GM12878 (cell line): ENCODE data around the gene EWSR1. TPM values are rescaled to one million over a fixed set of nuclear protein-coding genes. Genes with fewer than 3 reads are reported as not detected.
A peak's percentile ranks its signal among the peaks of the same experiment; 100 is the strongest.

ENCODE experiments used
- ATAC-seq: fragments of 200-7000 bp; cut with Tn5 transposase; 3 replicates; pipeline ENCODE4 v1.9.1; 2020; ENCODE audit warnings: mild to moderate bottlenecking, moderate library complexity
- BruUV-seq: library from RNA; stranded (reverse); fragments of 400-500 nt; replicated peaks from 2 replicates; lab custom pipeline; 2021; lab: Mats Ljungman, UMichigan
- CTCF ChIA-PET: fragments of 300-600 bp; sonication (Branson Sonifier 250); formaldehyde crosslinking; extraction: SDS; loops from one replicate; lab custom pipeline; 2021; ENCODE audit warnings: inconsistent platforms; lab: Yijun Ruan, JAX
- POLR2A ChIA-PET: fragments of 350-600 bp; formaldehyde crosslinking; extraction: SDS; loops from one replicate; lab custom pipeline; 2021; ENCODE audit warnings: inconsistent platforms; lab: Charles Lee
- RAD21 ChIA-PET: fragments of 300-600 bp; sonication (Branson Sonifier 250); formaldehyde crosslinking; loops from one replicate; lab custom pipeline; 2023; ENCODE audit warnings: antibody characterized with exemption; ENCODE audit not compliant: unreplicated experiment; lab: Charles Lee
- SMC1A ChIA-PET: fragments of 300-600 bp; sonication (Branson Sonifier 250); formaldehyde crosslinking; loops from one replicate; lab custom pipeline; 2023; ENCODE audit not compliant: unreplicated experiment, uncharacterized antibody; lab: Charles Lee
- DNase-seq: peaks from one replicate; pipeline ENCODE4 v3.0.0-alpha.2; 2011; ENCODE audit warnings: low read depth, low spot score
- FAIRE-seq: peaks from 3 replicates; lab custom pipeline; 2011; peaks lifted over from hg19 to GRCh38; lab: Jason Lieb, UNC
- H2AFZ ChIP-seq: 2 replicates; pipeline ENCODE4 v1.6.0; 2011; ENCODE audit warnings: low read depth, low read length, control low read depth; ENCODE audit not compliant: control insufficient read depth
- H3K27ac ChIP-seq: 2 replicates; pipeline ENCODE4 v1.5.1; 2011; ENCODE audit warnings: control low read depth; ENCODE audit not compliant: control insufficient read depth, insufficient read depth
- H3K27me3 ChIP-seq, 2 experiments: replicated peaks in 1 of 2; 2 replicates each; pipeline versions ENCODE4 v1.6.0 to v1.6.1; 2011; ENCODE audit warnings: low read length in 1 of 2; ENCODE audit not compliant: control insufficient read depth in 2 of 2, insufficient read depth in 2 of 2
- H3K36me3 ChIP-seq, 2 experiments: 2 replicates each; pipeline ENCODE4 v1.5.1; 2011; ENCODE audit warnings: low read length in 1 of 2; ENCODE audit not compliant: control insufficient read depth in 2 of 2, insufficient read depth in 2 of 2
- H3K4me1 ChIP-seq: 2 replicates; pipeline ENCODE4 v1.6.1; 2011; ENCODE audit warnings: mild to moderate bottlenecking, low read length, moderate library complexity, mixed read lengths; ENCODE audit not compliant: control insufficient read depth, insufficient read depth
- H3K4me2 ChIP-seq: 2 replicates; pipeline ENCODE4 v1.6.0; 2011; ENCODE audit warnings: control low read depth; ENCODE audit not compliant: control insufficient read depth, insufficient read depth
- H3K4me3 ChIP-seq: fragments of 200-600 bp; sonication (generic); 2 replicates; pipeline ENCODE4 v1.5.1; 2016
- H3K79me2 ChIP-seq: 2 replicates; pipeline ENCODE4 v1.6.0; 2011; ENCODE audit warnings: low read length; ENCODE audit not compliant: control insufficient read depth, insufficient read depth
- H3K9ac ChIP-seq: 2 replicates; pipeline ENCODE4 v1.8.0; 2011; ENCODE audit warnings: low read length, control low read depth, mixed read lengths; ENCODE audit not compliant: control insufficient read depth, insufficient read depth
- H3K9me3 ChIP-seq: replicated peaks from 3 replicates; pipeline ENCODE4 v1.5.1; 2011; ENCODE audit warnings: mild to moderate bottlenecking, low read length; ENCODE audit not compliant: control insufficient read depth, insufficient read depth
- H4K20me1 ChIP-seq: 2 replicates; pipeline ENCODE4 v1.6.0; 2011; ENCODE audit not compliant: control insufficient read depth, insufficient read depth
- BHLHE40 ChIP-seq, 2 experiments: fragments of 450-650 bp in 1 of 2; IDR thresholded peaks; 2 replicates each; pipeline ENCODE4 v1.6.1; 2011 to 2017; ENCODE audit warnings: low read depth in 2 of 2, borderline replicate concordance in 1 of 2, improper control_type of control experiment in 1 of 2, low read length in 1 of 2, mild to moderate bottlenecking in 1 of 2
- ESRRA ChIP-seq: IDR thresholded peaks from 2 replicates; pipeline ENCODE4 v1.6.1; 2012; ENCODE audit warnings: mild to moderate bottlenecking, low read length, improper control_type of control experiment
- HDAC2 ChIP-seq: fragments of 200-600 bp; sonication (generic); IDR thresholded peaks from 2 replicates; pipeline ENCODE4 v1.6.1; 2017
- KAT2A ChIP-seq: conservative IDR thresholded peaks from 2 replicates; pipeline ENCODE4 v1.6.1; 2011; ENCODE audit warnings: low read depth, low read length; ENCODE audit not compliant: control insufficient read depth
- LARP7 ChIP-seq: fragments of 450-650 bp; IDR thresholded peaks from 2 replicates; pipeline ENCODE4 v1.6.1; 2017; ENCODE audit warnings: mild to moderate bottlenecking
- POLR2A ChIP-seq: IDR thresholded peaks from 2 replicates; pipeline ENCODE4 v1.6.1; 2011; ENCODE audit warnings: low read depth, mild to moderate bottlenecking, low read length
- POLR2AphosphoS5 ChIP-seq: IDR thresholded peaks from 2 replicates; pipeline ENCODE4 v1.6.1; 2011; ENCODE audit warnings: mild to moderate bottlenecking, low read length, inconsistent platforms
- RELA ChIP-seq: fragments of 450-650 bp; IDR thresholded peaks from 2 replicates; pipeline ENCODE4 v1.8.0; 2014; ENCODE audit warnings: borderline replicate concordance; ENCODE audit not compliant: partially characterized antibody
- RUNX3 ChIP-seq: IDR thresholded peaks from 2 replicates; pipeline ENCODE4 v1.6.1; 2012; ENCODE audit warnings: low read length, inconsistent platforms
- SREBF1 ChIP-seq: IDR thresholded peaks from 2 replicates; pipeline ENCODE4 v1.6.1; 2012; ENCODE audit warnings: mild to moderate bottlenecking, low read length
- STAT3 ChIP-seq: IDR thresholded peaks from 2 replicates; pipeline ENCODE4 v1.6.1; 2011; ENCODE audit warnings: low read depth, low read length, improper control_type of control experiment
- TBL1XR1 ChIP-seq: IDR thresholded peaks from 2 replicates; pipeline ENCODE4 v1.6.1; 2012; ENCODE audit warnings: low read depth, low read length, improper control_type of control experiment
- TCF3 ChIP-seq: IDR thresholded peaks from 2 replicates; pipeline ENCODE4 v1.6.1; 2012; ENCODE audit warnings: low read depth, mild to moderate bottlenecking, low read length, borderline replicate concordance; ENCODE audit not compliant: insufficient read depth
- ZBED1 ChIP-seq: IDR thresholded peaks from 2 replicates; pipeline ENCODE4 v1.6.1; 2016; ENCODE audit warnings: borderline replicate concordance
- ZNF24 ChIP-seq: fragments of 450-650 bp; IDR thresholded peaks from 2 replicates; pipeline ENCODE4 v1.6.1; 2017; ENCODE audit warnings: antibody characterized with exemption, mild to moderate bottlenecking
- WGBS: methylation state at CpG from one replicate; pipeline ENCODE4 v1.1.6; 2016; ENCODE audit warnings: low lambda C conversion rate; ENCODE audit not compliant: insufficient replicate concordance, insufficient coverage; ENCODE audit errors: missing lambda C conversion rate; 5-methylcytosine and 5-hydroxymethylcytosine counted together
- in situ Hi-C: fragments of 300-500 bp; cut with MboI; formaldehyde crosslinking; loops from 9 replicates; pipeline ENCODE4 v1.14.3; 2018; ENCODE audit warnings: mixed read lengths
- intact Hi-C: fragments of 100-400 bp; cut with micrococcal nuclease; formaldehyde crosslinking; loops from one replicate; pipeline ENCODE4 v1.14.2; 2022; ENCODE audit not compliant: unreplicated experiment
- polyA plus RNA-seq, 11 experiments: library from polyadenylated mRNA; depleted of rRNA in 4 of 11; unstranded in 6 of 11; stranded (reverse) in 5 of 11; fragments of >200 nt; fragmentation: Nextera tagmentation in 4 of 11; fragmentation: Illumina TruSeq in 1 of 11; extraction: Ambion mirVana in 4 of 11; extraction: Trizol in 1 of 11; gene quantifications; 1 replicate in 1 of 11; 2 replicates in 10 of 11; pipeline versions ENCODE4 v1.2.1 to v1.2.3, GENCODE V29; 2011 to 2016; ENCODE audit warnings: inconsistent platforms in 2 of 11, missing spikeins in 2 of 11, low read depth in 1 of 11
- total RNA-seq, 4 experiments: library from RNA; depleted of rRNA in 3 of 4; stranded (reverse); fragments of >200 nt in 3 of 4; fragmentation: Illumina TruSeq in 1 of 4; extraction: Trizol in 1 of 4; gene quantifications; 2 replicates each; pipeline versions ENCODE4 v1.2.1 to v1.2.3, GENCODE V29; 2013 to 2021
- TF ChIP-seq, protein P1 (sequence below): IDR thresholded peaks from 2 replicates; pipeline ENCODE4 v1.6.1; 2012; ENCODE audit warnings: low read depth, low read length, improper control_type of control experiment

Gene EWSR1
- total and polyA plus RNA-seq, 10 of the 15 experiments (the other 5 are each of a cell fraction or from before 2014, with no cell fraction given), result 130 to 480 (median 356) TPM

DNA sequence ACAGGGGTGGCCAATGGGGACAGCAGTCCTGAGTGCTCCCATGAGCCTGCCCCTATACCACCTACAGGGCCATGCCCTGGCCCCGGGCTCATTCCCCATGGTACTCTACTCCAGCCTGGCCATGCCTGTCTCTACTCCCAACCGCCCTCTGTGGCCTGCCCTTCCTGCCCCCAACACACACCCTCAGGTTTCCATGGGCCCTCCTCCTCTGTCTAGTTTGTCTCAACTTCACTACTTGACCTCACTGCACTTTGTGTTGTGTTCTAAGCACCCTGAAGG is 73.7 kb downstream of the EWSR1 start:
- in situ Hi-C loops, result no loop called here
- no peaks in the 10 kb centered on the region for H3K9me3 ChIP-seq
- no peaks in the 10 kb centered on the region for H3K4me1 ChIP-seq
- H3K4me2 ChIP-seq, result no peak overlapping the region
- intact Hi-C loops, result no loop called here
- H4K20me1 ChIP-seq, result no peaks in the 10 kb centered on the region; the same call in 1 of the 2 replicates
- ATAC-seq (no peak), FAIRE-seq (no peak), DNase-seq (no peak)
- 100% methylated on average over 2 of the region's 2 CpGs for WGBS
- no peaks in the 10 kb centered on the region for H3K27me3 ChIP-seq
- TF ChIP-seq ZNF24 (no peak), ZBED1 (no peak), BHLHE40 (IDR thresholded peaks at IDR 0.05; ENCODE audit: borderline replicate concordance in 1 of 2, low read depth in 2 of 2, low read length in 1 of 2) (no peak), TCF3 (no peak), POLR2A (peak; percentile 25; the same call in 1 of the 2 replicates)
- ChIA-PET SMC1A (no interaction called here), RAD21 (no interaction called here), POLR2A (no interaction called here), CTCF (interaction anchor here (1.1 kb wide), 1 partner anchor 19 kb away, joined by 3 read pairs; no protein-coding TSS in a partner anchor)
- no TSS peak for BruUV-seq
- peaks cover 34 to 57% of the 10 kb centered on the region in 2 experiments for H3K36me3 ChIP-seq
- H3K27ac ChIP-seq, result no peak overlapping the region
- no peak overlapping the region for H2AFZ ChIP-seq
- H3K4me3 ChIP-seq, result no peak overlapping the region
- no peak overlapping the region for H3K9ac ChIP-seq
- H3K79me2 ChIP-seq, result no peaks in the 10 kb centered on the region

DNA sequence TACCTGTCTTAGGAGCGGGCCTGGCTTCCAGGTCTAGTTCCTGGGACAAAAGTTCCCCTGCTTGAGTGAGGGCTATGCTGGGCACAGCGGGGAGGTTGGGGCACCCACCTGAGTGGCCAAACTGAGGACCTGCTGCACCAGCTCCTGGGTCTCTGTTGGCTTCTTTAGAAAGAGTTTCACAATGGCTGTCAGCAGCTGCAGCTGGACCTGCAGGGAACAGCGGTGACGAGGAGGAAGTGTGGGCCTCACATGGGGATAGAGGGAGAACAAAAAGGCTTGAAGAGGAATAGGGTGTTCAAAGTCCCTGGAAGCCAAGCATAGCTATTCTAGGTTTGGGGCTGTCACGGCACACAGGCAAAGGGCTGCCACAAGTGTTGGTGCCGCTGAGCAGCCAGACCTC is 74.1 kb downstream of the EWSR1 start:
- Histone ChIP-seq H4K20me1 (no peaks in the 10 kb centered on the region; the same call in 1 of the 2 replicates), H3K9ac (no peak overlapping the region), H3K4me3 (no peak overlapping the region), H2AFZ (no peak overlapping the region), H3K27ac (no peak overlapping the region), H3K9me3 (no peaks in the 10 kb centered on the region), H3K4me2 (no peak overlapping the region), H3K27me3 (no peaks in the 10 kb centered on the region), H3K79me2 (no peaks in the 10 kb centered on the region), H3K4me1 (no peaks in the 10 kb centered on the region), H3K36me3 (peaks cover 35 to 57% of the 10 kb centered on the region in 2 experiments)
- BruUV-seq, result no TSS peak
- intact Hi-C loops, result no loop called here
- no peak for ATAC-seq
- CTCF ChIA-PET, result interaction anchor here (1.1 kb wide), 1 partner anchor 20 kb away, joined by 3 read pairs; no protein-coding TSS in a partner anchor
- DNase-seq, result no peak
- SMC1A ChIA-PET, result no interaction called here
- 99% methylated on average over 6 of the region's 6 CpGs for WGBS
- FAIRE-seq, result no peak
- POLR2A ChIA-PET, result no interaction called here
- RAD21 ChIA-PET, result no interaction called here
- TF ChIP-seq RUNX3, result no peak
- TF ChIP-seq, protein P1, sequence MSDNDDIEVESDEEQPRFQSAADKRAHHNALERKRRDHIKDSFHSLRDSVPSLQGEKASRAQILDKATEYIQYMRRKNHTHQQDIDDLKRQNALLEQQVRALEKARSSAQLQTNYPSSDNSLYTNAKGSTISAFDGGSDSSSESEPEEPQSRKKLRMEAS, result no peak
- TF ChIP-seq RELA, result no peak
- no peak for TF ChIP-seq POLR2AphosphoS5
- TF ChIP-seq ESRRA, result no peak
- no peak for TF ChIP-seq STAT3
- no peak for TF ChIP-seq TBL1XR1
- TF ChIP-seq HDAC2, result no peak
- no peak for TF ChIP-seq KAT2A
- no peak for TF ChIP-seq SREBF1
- no peak for TF ChIP-seq LARP7
- in situ Hi-C loops, result no loop called here
